MM.1S (cell line): ENCODE data around the gene EPB41L4B.

ENCODE experiments used
- CTCF ChIP-seq: fragments of 300-600 bp; sonication (generic); IDR thresholded peaks from 2 replicates; pipeline ENCODE4 v1.5.1; 2016; ENCODE audit warnings: antibody characterized with exemption, low read length, mixed read lengths
- EZH2 ChIP-seq: fragments of 300-600 bp; sonication (generic); optimal IDR thresholded peaks from 2 replicates; pipeline ENCODE3; 2017; ENCODE audit warnings: low read depth, mild to moderate bottlenecking, antibody characterized with exemption, low read length, mixed read lengths
- EZH2phosphoT487 ChIP-seq: fragments of 300-600 bp; sonication (generic); IDR thresholded peaks from 2 replicates; pipeline ENCODE4 v1.6.1; 2018; ENCODE audit warnings: antibody characterized with exemption, low read length

- TF ChIP-seq CTCF (no peak), EZH2 (no peak), EZH2phosphoT487 (no peak)
Measured at GRCh38 chr9:109203761-109204360, 117.0 kb downstream of the EPB41L4B start.
